Fibroblast of skin of back (primary cell): ENCODE data around the gene LDLRAD4.
A peak's percentile ranks its signal among the peaks of the same experiment; 100 is the strongest.

Experiments
- DNase-seq: peaks from one replicate; pipeline ENCODE4 v3.0.0-alpha.2; 2013

Gene LDLRAD4

DNA sequence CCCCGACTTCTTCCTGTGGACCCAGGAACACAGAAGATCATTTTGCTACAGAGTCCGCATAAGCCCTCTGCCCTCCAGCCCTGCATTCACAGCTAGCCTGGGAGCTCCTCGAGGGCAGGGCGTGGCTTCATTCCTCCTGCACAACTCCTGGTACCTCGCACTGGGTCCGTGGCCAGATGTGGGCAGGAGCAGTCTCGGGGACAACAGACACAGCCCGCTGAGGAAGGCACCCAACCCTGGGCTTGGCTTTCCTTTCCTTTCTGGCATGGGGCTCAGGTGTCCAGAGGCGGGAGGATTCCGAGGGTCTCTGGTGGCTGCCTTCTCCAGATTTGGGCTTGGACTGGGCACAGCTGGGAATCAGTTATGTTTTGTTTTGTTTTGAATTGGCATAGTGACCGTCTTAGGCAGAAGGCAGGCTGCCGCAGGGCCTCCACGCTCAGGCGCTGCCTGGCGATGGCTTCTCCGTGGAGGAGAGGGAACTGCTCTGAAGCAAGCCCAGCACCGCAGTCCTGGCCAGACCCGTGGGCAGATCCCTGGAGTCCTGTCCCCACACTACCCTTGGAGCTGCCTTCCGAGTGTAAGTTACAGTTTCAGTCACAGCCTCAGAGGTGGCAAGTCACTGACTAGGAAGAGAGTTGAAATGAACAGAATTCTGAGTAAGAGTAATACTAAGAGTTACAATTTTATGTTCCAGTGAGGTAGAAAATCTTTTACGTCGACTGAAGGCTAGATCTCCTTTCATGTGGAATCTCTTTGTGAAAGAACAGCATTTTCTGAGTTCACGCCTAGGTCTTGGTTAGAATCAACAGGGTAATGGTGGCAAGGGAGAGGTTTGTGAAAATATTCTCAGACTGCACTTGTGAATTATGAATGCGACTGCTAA is 47.9 kb downstream of the LDLRAD4 start:
- no peak for DNase-seq

DNA sequence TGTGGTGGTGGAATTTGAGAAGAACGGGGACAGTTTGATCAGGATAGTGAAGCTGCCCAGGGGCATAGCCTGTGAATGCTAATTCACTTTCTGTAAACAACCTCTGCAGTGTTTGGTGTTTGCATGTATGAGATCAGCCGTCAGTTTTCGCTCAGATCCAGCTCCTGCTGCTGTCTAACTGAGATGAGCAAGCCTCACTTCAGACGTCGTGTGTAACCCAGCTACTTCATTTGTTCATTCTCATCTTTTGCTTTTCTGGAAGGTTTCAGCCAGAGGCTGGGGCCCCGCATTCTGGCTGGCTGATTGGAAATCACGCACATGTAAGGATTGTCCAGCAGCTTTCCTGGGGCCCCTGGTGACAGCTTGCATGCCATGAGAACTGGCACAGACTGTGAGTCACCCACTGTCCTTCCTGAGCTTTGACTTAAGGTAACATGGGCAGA is 48.9 kb downstream of the LDLRAD4 start:
- DNase-seq: peak; percentile 49

DNA sequence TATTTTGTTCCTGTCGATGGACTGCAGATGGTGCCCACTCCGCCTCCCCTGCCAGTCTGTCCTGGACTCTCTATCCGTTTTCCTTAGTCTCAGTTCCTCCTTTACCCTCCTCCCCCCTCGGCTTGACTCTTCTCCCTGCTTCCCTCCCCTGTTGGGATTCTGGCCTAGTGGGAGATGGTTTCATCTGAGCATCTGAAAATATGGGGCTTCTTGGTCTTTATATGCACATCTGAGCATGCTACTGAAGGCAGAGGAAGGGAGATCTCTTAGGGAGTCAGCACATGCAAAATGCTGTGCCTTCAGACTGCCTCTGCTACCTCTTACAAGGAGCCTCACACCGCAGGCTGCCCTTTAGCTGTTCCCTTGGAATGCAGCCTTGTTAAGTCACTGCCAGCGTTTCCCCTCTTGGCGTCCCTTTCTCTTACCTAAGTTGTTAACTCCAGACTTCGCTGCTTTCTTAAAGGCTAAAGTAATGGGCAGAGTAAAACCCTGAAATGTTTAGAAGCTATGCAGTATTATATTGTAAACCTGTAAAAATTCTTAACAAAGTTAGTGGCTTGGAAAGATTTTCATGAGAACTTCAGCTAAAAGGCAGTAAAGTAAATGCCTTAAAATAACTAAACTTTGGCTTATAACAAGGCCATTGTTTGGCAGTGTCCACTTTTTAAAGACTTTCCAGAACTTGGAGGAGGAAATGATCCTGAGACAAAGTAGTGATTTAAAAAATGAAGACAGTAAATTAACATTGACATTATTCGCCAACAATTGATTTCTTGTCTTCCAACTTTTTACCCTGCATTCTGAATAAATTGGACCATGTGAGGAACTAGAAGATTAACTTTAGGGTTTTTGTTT is 49.8 kb downstream of the LDLRAD4 start:
- DNase-seq: peak; percentile 32

DNA sequence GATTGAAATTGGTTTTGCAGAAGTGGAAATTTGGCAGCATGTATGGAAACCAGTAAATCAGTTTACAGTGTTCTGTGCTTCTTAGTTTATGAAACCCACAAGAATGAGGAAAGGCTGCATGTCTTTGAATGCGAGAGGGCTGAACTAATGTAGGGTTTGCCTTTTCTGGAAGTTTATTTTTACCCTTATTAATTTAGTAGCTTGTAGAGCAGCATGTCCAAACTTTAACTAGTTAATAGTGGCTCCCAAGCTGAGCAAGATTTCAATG is 50.4 kb downstream of the LDLRAD4 start:
- DNase-seq: no peak

DNA sequence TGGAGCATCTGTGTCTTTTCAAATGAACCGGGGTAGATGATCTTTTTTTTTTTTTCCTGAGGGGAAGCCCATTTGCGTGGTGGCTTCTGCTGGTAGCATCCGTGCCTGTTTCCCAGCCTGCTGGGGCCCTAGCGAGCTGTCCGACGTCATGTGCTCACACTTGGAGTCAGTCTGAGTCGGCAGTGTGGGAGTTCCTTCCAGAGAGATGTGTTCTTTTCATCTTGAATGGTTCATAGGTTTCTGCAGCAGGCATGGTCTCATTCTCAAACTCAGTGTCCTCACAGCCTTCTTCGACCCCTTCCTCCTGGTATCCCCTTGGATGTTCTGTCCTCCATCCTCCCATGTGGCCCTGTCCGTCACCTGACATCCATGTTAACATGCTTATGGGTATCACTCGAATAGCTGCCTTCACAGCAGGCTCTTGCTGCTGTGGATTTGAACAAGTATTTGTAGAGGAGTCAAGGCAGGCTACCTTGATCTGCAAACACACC is 51.0 kb downstream of the LDLRAD4 start:
- DNase-seq: no peak

DNA sequence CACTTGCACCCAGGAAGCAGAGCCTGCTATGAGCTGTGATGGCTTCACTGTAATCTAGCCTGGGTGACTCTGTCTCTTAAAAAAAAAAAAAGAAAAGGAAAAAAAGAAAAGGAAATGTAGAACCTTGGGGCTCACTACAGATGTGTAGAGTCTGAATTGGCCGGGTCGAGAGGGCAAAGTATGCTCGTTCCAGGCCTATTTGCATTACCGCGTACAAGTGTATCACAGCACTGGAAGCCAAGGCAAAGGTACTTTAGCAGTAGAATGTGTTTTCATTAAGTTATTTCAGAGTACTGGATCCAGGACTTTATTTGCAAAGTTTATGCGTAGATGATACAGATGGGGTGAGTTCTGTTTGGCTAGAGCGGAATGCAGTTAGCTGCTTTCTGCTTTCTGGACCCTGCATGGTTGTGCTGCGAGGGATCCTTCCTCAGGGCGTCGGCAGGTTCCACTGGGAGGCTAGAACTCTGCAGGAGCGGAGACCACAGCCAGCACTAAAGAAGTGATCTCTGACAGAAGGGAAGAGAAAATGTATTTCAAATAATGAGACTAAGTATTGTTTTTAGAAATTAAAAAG is 51.8 kb downstream of the LDLRAD4 start:
- no peak for DNase-seq

DNA sequence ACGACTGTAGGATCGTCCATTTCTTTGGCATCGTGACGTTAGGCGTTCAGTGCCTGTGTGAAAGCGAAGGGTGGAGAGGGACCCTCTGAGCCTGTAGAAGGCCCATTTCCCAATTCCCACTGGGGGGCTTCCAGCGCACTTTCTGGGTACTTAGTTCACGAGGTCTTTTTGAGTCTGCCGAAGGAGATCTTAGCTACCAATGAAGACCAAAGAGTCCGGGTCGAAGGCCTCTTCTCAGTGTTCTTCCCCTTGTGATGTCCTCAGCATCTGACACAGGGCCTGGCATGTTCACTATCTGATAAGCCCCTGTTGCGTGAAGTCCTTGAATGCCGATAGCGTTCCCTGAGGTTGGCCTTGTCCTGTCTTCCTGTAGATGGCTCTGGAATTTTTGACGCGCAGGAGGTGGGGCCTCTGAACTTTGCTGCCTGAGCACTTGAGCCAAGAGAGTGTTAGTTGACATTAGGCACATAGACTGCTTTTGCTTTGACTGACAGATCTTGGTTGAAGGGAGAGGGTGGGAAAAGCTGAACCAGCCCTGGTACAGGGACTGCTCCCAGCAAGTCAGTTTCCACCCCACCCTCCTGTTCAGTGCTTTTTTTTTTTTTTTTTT is 52.8 kb downstream of the LDLRAD4 start:
- DNase-seq: no peak

DNA sequence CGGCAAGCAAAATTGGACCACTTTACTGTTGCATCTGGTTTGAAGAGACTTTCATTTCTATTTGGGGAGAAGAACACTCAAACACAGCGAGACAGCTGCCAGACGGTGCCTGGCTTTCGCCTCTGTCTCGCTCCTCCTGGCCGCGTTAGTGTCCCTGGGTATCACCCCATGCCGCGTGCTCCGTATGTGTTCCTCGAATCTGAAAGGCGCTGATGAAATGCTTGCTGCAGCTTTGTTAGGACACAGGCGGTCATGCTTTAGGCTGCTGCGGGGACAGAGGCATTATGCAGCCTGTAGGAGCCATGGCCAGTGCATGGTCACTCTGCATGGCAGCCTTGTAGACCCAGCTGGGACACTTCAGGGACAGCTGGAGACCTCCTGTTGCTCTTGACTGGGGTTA is 53.9 kb downstream of the LDLRAD4 start:
- no peak for DNase-seq

DNA sequence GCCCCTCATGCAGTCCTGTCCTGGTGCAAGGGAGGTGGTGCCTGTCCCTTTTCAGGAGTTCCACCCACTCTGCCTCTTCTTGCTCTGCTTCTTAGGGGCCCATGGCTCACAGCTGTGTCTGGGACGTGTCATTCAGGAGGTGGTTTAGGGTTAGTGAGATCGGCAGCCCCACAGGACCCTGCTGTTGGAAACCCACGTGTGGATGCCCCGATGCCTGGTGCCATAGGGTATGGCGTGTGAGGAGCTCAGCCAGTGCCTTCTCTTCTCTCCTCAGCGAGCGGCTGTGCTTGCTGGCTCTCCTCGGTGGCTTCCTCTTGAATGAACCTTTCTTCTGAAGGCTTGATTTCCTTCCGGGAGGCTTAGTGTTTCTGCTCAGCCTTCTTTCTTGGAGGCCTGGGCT is 55.2 kb downstream of the LDLRAD4 start:
- DNase-seq: no peak

DNA sequence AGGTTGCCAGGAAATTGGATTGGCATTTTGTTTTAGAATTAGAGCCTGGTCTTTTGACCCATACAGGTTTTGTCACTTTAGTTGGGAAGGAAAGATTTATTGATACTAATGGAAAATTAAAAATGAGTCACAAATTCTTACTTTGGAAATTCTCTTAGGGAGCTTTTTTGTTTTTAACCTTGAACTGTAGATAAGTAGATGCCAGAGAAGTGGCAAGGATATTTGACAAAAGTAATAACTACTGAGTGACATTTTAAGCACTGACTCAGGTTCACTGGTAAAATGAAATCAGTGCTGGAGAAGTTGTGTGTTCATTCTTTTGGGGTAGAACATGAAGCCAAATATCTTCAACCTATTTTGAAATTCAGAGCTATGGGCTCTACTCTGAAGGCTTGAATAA is 56.5 kb downstream of the LDLRAD4 start:
- no peak for DNase-seq

DNA sequence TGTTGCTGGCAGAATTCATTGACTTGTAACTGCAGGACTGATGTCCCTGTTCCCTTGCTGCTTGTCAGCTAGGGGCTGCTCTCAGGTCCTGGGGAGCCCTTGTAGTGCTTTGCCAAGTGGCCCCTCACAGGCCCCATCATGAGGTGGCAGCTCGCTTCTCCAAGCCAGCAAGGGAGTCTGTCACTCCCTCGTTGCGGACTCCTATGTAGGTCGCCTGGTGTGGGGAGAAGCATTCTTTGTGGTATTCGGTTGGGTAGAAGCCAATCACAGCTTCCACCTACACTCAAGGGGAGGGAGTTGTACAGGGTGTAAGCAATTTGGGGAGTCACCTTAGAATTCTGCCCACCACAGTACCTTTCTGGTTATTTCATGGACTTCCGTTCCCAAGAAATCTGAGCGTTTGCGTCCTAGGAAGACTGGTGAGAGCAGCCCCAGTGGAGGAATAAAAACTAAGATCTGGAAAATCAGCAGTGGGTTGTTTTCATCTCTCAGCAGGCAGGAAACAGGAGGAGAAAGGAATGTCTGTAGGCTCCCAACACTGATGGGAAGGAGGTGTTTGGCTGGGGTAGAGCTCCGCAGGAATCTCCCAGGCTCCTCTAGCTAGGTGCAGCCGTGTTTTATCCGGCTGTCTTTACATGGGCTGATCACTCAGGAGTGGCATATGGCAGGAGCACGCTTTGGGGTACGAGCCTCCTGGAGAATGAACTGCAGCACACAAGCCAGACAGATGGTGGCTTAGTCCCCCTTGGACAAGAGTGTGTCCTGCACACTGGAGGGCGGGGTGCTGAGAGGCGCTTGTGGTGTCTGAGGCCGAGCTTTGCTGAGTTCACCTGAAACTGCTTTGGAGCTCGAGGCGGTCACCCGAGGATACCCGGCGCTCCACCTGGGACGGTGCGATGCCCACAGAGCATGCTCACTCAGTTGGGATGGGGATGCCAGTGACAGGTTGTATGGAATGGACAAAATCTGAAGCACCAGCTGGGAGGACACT is 58.3 kb downstream of the LDLRAD4 start:
- no peak for DNase-seq

DNA sequence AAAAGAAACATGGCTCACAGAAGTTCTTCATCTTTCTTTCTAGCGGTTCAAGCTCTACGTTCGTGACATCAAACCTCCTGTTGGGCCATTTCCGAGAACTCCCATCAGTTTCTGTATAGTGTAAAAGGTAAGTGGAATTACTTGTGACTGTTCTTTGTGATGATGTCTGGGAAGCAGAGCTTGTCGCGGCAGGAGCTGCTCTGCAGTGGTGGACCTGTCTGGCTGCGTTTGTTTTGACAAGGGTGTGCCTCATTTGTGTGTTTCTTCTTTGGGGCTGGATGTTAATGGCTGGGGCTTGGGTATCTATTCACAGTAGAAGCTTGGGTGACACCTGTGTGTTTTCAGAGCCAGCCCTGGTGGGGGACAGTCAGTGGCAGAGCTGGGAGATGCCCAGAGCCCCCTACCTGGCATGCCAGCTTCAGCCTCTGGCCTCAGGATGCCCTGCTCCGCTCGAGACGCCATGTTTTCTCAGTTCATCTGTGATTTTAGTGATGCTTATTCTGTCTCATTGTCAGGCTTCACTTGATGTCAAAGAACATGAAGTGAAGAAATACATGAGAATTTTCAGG is 59.6 kb downstream of the LDLRAD4 start:
- DNase-seq: no peak

DNA sequence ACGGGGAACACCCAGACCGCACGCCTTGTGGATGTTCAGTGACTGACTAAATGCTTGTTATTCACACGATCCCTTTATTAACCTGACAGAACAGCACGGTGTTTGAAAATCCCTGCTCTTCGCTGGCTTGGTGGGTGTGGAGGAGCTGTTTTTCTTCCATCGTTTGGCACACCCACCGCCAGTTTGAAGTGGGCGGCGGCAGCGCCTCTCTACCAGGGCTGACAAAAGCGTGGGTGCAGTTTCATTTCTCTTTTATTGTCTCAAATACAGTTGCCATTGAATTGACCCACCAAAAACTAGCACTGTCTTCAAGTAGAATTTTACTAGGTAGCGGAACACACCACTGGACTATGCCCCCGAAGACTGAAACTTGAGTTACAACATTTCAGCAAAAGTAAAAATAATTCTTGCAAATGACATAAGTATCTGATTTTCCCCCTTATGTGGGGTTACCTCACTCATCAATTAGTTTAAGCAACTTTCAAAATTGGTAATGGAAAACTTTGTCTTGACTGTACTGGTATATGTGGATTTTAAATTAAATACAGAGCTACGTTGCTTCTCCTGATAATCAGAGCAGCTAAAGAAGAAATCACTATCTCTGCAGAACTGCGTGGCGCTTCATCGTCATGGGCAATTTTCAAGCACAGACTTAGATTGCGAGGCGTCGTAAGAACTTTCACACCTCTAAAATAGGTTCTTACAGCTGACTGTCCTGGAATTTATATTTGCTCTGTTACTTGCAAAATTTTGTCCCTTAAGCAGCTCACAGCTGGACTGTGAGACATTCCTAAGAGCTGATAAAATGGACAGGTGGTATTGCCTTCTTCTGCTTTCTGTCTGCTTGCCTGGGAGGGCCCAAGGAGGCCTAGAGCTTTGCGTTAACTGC is 60.9 kb downstream of the LDLRAD4 start:
- DNase-seq: no peak

DNA sequence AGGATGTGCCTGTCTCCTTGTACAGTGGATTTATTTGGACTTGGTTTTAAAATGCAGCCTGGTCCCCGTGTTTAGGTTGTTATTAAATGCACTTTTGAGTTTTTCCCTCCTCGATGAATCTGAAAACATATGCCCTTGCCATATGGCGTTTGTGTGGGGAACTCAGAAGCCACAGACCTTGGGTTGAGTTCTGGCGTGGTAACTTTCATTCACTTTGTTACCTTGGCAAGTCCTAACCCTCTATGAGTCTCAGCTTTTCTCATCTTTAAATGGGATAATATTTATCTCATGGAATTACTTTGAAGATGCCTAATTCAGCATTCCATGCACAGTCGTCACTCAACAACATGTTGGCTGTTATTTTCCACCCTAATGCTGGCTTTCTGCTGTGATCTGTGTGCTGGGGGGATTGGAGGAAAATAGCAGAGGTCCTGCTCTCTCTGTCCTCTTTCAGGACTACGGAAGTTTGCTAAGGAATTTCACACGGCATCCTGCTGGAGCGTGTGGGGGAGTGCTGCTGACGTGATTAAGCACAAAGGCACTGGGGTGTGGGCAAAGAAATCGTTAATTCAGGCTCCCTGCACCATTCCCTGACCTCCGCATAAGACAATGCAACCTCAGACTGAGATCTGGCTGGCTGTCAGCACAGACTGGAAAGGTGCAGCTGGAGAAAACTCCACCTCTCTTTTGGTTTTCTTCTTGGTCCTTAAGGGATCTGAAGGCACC is 61.7 kb downstream of the LDLRAD4 start:
- peak; percentile 43 for DNase-seq

DNA sequence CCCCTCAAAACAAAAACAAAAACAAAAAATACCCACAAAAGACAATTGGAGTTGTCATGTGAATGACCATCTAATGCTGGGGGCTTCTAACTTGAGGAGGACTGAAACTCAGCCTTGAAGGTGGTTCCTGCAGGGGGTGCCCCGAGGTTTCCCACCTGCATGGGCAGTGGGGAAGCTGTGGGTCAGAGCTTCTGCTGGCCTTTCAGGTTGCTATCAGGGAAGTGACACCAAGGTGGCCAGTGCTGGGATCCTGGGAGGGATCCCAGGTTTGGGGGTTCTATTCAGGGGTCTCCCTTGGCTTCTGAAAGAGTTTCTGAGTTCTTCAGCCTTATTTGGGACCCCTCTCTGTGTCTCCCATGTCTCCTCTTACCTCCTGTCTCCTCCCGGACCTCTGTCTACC is 62.8 kb downstream of the LDLRAD4 start:
- no peak for DNase-seq

DNA sequence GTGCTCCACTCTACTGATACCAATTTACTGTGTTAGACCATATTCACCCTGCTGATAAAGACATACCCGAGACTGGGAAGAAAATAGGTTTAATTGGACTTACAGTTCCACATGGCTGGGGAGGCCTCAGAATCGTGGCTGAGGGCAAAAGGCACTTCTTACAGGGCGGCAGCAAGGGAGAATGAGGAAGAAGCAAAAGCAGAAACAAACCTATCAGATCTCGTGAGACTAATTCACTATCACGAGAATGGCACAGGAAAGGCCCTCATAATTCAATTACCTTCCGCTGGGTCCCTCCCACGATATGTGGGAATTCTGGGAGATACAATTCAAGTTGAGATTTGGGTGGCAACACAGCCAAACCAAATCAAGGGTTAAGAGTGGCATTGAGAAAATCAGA is 65.2 kb downstream of the LDLRAD4 start:
- no peak for DNase-seq

DNA sequence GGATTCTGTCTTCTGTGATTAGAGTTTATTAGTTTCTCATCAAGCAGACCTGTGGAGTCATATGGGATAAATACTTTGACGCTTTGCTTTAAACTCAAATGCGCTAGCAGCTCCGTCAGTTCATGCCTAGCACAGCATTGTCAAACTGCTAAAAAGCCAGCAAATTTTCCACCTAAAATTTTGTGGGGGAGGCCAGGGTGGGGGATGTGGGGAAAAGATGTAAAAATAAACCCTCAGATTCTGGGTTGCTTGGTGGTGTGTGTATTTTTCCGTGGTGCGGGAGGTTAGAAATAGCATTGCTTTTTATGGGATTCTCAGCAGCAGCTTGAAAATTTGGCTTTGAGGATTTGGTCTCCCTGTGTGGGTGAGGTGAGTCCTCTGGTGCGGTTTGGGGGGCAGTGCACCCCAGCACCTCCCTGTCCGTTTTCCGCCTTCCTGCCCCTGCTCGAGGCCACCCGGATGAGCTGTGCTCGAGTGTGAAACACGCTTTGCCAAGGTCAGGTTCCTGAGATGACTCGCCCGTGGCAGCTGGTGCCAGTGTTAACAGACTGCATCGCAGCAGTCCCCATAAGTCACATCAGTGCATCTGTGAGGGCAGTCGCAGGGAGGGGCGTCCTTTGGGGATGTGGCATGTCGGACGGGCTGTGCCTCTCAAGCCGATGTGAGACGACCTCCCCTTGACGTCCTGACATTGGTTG is 65.9 kb downstream of the LDLRAD4 start:
- no peak for DNase-seq

DNA sequence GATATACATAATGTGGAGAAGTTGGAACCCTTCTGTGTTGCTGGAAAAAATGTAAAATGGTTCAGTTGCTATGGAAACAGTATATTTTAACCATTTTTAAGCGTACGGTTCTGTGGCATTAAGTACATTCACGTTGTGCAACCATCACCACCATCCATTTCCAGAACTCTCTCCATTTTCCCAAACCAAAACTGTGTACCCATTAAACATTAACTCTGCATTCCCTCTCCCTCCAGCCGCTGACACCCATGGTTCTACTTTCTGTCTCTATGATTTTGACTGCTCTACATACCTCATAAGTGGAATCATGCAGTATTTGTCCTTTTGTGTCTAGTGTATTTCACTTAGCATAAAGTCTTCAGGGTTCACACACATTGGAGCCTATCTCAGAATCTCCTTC is 67.3 kb downstream of the LDLRAD4 start:
- no peak for DNase-seq
